Hindlimb muscle (tissue), 1 donor: ENCODE data around the gene INSRR. TPM values are rescaled to one million over a fixed set of nuclear protein-coding genes. Genes with fewer than 3 reads are reported as not detected.

Source experiments
- DNase-seq: peaks from one replicate; pipeline ENCODE4 v3.0.0-alpha.2; 2013
- polyA plus RNA-seq: library from polyadenylated mRNA; unstranded; fragments of 120-200 nt; gene quantifications from one replicate; pipeline ENCODE4 v1.2.1, GENCODE V29; 2013; ENCODE audit not compliant: insufficient read length

INSRR gene
- polyA plus RNA-seq, 1 donor: 0.93 TPM

- DNase-seq: no peak
These were observed 10.3 kb downstream of the INSRR start for GRCh38 chr1:156848461-156849150.

DNA sequence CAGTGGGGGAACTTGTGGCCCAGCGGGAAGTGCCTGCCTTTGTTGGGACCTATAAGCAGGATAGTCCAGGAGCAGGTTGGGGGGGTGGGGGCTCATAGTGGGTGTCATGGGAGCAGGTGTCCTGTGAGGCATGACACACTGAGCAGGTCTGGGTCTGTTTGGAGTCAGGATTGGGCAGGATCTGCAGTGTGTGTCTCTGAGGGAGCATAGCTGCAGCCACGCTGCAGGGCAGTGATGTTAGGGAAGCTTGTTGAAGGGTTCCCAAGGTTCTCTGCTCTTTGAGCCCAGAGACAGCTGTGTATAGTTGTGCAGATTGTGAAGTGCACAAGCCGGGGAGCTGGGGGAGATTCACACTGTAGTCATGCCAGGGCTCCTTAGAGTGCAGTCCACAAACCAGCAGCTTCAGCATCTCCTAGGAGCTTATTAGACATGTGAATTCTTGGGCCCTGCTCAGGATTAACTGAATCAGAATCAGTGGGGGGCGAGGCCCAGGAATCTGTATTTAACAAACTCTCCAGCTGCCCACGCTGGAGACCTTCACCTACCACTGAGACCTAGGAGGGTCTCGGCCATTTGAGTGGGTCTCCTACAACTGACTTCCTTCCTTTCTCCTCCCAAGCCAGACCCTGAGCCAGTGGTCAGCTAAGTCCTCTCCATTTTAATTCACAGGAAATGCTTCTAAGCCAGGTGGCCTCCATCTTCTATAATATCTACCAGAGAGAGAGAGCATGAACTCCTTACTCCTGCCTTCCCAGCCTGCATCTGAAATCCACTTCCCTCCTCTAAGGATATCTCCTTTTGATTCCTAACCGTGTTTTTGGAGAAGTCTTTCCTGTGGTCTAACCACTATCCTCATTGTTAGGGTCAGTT is 11.1 kb downstream of the INSRR start:
- DNase-seq: no peak

DNA sequence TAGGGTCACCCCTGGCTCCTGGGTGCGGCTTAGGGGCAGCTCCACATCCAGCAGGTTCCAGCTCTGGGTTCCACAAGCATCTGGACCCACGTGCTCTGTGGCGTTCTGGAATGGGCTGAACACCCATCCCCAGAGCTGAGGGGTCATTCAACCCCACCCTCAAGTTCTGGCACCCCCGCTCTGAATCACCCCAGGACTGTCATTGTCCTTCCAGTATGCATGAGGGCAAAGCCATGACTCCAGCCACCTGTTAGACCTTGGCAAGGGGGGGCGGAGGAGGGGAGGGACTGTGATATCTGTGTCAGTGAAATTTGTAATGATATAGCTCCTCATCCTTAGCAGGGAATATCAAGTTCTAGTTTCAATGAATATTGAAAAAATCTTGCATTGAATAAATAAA is 12.3 kb downstream of the INSRR start:
- no peak for DNase-seq

GRCh38 chr1:156845953-156846545 is 12.9 kb downstream of the INSRR start:
- DNase-seq: no peak

GRCh38 chr1:156845055-156845952 is 13.6 kb downstream of the INSRR start:
- DNase-seq: no peak

DNA sequence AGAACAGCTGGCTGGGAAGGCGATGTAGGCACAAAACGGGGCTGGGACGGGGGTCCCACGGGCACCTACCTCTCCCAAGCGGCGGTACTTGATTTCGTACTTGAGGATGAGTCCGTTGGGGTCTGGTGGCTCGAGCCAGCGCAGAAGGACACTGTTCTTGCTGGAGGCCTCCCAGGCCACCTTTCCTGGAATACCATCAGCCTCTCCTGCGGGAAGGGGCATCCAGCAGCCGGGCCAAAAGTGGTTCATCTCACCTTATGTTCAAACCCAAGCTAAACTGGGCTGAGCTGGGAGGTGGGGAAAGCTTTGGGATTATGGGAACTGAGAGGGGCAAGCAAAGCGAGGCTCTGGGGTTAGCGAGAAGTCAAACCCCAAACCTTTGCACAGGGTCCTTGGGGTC is 14.3 kb downstream of the INSRR start:
- DNase-seq: no peak

GRCh38 chr1:156844102-156844501 is 14.8 kb downstream of the INSRR start:
- DNase-seq: no peak

DNA sequence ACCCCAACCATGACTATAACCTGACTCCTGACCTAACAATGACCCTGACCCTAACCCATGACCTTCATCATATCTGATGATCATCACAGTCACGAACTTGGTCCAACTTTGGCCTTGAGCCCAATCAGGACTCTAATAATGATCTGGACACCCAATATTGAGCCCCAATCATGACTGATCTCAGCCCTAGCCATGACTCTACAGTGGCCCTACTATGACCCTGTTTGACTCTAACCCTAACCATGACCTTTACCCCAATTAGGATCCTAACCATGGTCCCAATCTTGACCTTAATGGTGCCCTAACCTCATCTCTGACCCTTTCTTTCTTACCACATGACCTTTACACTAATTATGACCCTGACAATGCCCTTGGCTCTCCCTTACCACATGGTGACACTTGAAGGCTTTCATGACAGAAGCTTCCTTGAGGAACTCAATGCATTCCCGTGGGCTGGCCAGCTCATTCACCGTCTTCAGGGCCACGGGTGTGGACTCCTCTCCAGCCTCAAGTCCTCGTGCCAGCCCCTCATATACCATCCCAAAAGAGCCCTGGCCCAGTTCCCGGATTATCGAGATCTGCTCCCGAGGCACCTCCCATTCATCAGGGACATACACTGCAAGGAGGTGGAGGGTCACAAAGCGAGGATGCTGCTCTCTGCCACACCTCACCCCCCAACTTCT is 16.2 kb downstream of the INSRR start:
- no peak for DNase-seq

GRCh38 chr1:156841295-156841855 is 17.5 kb downstream of the INSRR start:
- no peak for DNase-seq

- DNase-seq: no peak
These were observed 18.0 kb downstream of the INSRR start for GRCh38 chr1:156840898-156841279.

DNA sequence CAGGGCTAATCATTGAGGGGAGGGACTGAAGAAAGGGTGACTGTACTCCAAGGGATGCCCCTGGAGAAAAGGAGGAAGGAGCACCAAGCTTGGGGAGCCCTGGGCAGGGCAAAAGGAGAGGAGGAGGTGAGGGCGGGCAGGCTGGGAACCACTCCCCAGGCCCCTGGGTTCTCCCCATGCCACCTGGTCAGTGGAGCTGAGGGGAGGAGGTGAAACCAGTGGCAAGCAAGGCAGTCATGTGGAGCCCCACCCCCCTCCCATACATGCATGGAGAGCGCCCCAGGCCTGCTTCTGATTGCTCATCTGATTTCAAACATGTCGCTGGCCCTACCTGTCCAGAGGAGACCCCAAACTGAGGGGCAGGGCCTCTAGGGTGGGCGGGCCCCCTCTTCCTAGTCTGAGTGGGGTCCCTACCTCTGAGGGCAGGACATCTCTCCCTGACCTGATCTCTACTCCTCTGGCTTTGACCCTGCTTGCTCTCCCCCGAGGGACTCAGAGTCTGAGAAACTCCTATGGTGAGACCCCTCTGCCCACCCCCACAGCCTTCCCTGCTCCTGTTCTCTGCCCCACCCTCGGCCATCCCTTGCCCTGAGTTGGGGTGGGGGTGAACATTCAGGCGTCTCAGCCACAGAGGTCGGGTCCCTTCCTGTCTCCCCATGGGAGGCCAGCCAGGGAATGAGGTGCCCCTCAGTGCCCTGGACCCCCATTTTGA is 18.6 kb downstream of the INSRR start:
- DNase-seq: no peak

GRCh38 chr1:156839426-156840109 is 19.3 kb downstream of the INSRR start:
- no peak for DNase-seq

DNA sequence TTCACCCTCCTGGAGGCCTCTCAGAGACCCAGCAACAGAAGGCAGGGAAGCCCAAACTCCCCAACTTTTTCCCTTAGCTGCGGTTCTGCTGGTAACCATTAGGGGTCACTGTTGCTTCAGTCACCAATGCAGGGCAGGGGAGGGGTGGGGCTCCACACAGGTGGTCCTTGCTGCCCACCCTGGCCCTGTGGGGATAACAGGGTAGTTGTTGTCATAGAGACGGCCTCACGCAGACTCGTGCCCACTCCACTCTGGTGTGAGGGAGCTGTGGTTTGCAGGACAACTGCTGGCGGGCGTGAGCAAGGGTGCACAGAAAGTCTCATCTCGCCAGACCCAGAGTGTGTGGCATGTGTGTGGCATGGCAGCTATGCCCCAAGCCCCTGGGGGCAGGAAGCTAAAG is 19.9 kb downstream of the INSRR start:
- DNase-seq: no peak

DNA sequence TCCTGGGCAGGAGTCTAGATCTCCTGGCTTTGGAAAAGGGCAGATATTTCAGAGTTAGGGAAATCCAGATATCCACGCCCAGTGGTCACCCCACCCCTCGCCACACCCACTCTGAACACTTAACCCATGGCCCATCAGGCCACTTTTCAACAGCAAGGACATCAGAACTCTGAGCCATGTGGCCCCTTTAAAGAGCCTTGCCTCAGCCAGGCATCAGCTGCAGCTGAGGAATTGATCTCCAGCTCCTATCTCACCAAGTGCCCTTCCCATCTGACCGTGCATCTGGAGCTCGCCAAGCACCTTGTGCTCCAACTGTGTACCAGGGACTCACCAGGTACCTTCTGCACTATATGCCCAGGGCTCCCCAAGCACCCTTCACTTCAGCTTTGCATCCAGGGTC is 22.0 kb downstream of the INSRR start:
- DNase-seq: no peak

DNA sequence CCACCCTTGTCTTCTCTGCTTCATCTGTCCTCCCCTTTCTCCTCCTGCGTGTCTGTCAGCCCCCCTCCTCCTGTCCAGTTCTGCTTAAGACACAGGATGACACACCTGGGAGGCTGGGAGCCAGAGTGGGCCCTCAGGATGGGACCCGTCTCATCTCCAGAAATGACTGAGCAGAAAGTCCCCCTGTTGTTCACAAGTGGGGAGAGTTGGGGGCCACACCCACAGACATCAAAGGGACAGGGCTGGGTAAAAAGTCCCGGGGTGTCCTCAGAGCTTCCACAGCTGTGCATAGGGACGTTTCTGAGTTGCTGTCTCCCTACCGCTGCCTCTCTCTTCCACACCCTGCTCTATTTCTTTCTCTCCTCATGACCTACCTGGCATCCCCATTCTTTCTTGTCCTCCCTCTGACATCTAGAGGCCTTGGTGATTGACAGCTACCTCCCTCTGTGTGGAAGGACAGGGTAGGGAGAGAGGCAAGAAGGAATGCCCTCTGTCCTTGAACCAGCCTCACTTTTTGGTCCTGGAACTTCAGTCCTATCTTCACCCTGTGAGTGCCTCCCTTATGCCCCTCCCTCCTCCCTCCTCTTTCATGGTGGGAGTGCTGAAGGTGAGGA is 22.8 kb downstream of the INSRR start:
- DNase-seq: no peak

- no peak for DNase-seq
These were observed 24.6 kb downstream of the INSRR start for GRCh38 chr1:156834322-156834721.

GRCh38 chr1:156833603-156834002 is 25.3 kb downstream of the INSRR start:
- no peak for DNase-seq

DNA sequence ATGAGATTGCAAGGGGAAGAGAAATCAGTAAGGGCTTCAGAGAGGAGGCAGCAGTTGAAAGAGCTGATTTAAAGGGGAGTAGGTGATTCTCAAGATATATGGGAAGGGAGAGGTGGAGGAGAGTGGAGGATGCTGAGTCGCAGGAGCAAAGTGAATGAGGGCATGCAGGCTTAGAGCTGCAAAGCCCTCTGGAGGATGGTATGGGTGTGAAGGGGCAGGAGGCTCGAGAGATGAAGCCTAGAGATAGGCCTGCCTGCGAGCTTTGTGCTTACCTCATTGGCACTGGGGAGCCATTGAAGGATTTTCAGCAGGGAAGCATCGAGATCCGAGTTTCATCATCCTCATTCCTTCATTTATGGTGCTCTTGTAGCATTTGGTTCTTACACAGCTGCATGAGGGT is 26.5 kb downstream of the INSRR start:
- no peak for DNase-seq

GRCh38 chr1:156828400-156829124 is 30.4 kb downstream of the INSRR start:
- DNase-seq: no peak
